Astrocyte (in vitro differentiated cells and primary cell): ENCODE results near the gene SLCO1A2. TPM values are rescaled to one million over a fixed set of nuclear protein-coding genes. Genes with fewer than 3 reads are reported as not detected.

ENCODE experiments used
- DNase-seq: peaks from one replicate; pipeline ENCODE4 v3.0.0-alpha.2; 2010; ENCODE audit warnings: low read depth
- FAIRE-seq: peaks from 2 replicates; lab custom pipeline; 2011; peaks lifted over from hg19 to GRCh38; lab: Jason Lieb, UNC
- H2AFZ ChIP-seq: 2 replicates; pipeline ENCODE4 v1.6.0; 2012; ENCODE audit warnings: low read depth, low read length, inconsistent platforms
- H3K27ac ChIP-seq: 2 replicates; pipeline ENCODE4 v1.5.1; 2011; ENCODE audit warnings: low read depth, low read length, inconsistent platforms
- H3K27me3 ChIP-seq: 2 replicates; pipeline ENCODE4 v1.6.0; 2011; ENCODE audit warnings: low read length, inconsistent platforms; ENCODE audit not compliant: insufficient read depth
- H3K36me3 ChIP-seq: 2 replicates; pipeline ENCODE4 v1.5.1; 2011; ENCODE audit warnings: low read length, inconsistent platforms; ENCODE audit not compliant: insufficient read depth
- H3K4me1 ChIP-seq: 2 replicates; pipeline ENCODE4 v1.5.1; 2011; ENCODE audit warnings: low read length, inconsistent platforms; ENCODE audit not compliant: insufficient read depth
- H3K4me2 ChIP-seq: 2 replicates; pipeline ENCODE4 v1.6.0; 2012; ENCODE audit warnings: low read length, inconsistent platforms
- H3K4me3 ChIP-seq: 2 replicates; pipeline ENCODE4 v1.5.1; 2011; ENCODE audit warnings: low read depth, mild to moderate bottlenecking, low read length, inconsistent platforms; ENCODE audit not compliant: insufficient read depth
- H3K79me2 ChIP-seq: 2 replicates; pipeline ENCODE4 v1.6.0; 2012; ENCODE audit warnings: mild to moderate bottlenecking, low read length, inconsistent platforms; ENCODE audit not compliant: insufficient read depth
- H3K9ac ChIP-seq: 2 replicates; pipeline ENCODE4 v1.6.0; 2012; ENCODE audit warnings: mild to moderate bottlenecking, low read length, inconsistent platforms
- H3K9me3 ChIP-seq: 2 replicates; pipeline ENCODE4 v1.5.1; 2012; ENCODE audit warnings: low read depth, mild to moderate bottlenecking, low read length, inconsistent platforms; ENCODE audit not compliant: insufficient read depth
- H4K20me1 ChIP-seq: 2 replicates; pipeline ENCODE4 v1.6.0; 2012; ENCODE audit warnings: low read length, inconsistent platforms; ENCODE audit not compliant: insufficient read depth
- H3K27ac Mint-ChIP-seq: one replicate; pipeline ENCODE4 v1.8.0; 2021; ENCODE audit warnings: mild to moderate bottlenecking, mixed read lengths; ENCODE audit not compliant: unreplicated experiment
- H3K27me3 Mint-ChIP-seq: one replicate; pipeline ENCODE4 v1.8.0; 2021; ENCODE audit warnings: low read depth, mixed read lengths; ENCODE audit not compliant: unreplicated experiment
- H3K36me3 Mint-ChIP-seq: one replicate; pipeline ENCODE4 v1.8.0; 2021; ENCODE audit warnings: low read depth, mixed read lengths; ENCODE audit not compliant: unreplicated experiment
- H3K4me1 Mint-ChIP-seq: one replicate; pipeline ENCODE4 v1.8.0; 2021; ENCODE audit warnings: low read depth, mixed read lengths; ENCODE audit not compliant: unreplicated experiment
- H3K4me3 Mint-ChIP-seq: one replicate; pipeline ENCODE4 v1.8.0; 2021; ENCODE audit warnings: mild to moderate bottlenecking, moderate library complexity, mixed read lengths; ENCODE audit not compliant: unreplicated experiment
- H3K9me3 Mint-ChIP-seq: one replicate; pipeline ENCODE4 v1.8.0; 2021; ENCODE audit warnings: mild to moderate bottlenecking, mixed read lengths; ENCODE audit not compliant: unreplicated experiment
- EZH2 ChIP-seq: IDR thresholded peaks from 2 replicates; pipeline ENCODE4 v1.6.1; 2012; ENCODE audit warnings: mild to moderate bottlenecking, low read length, inconsistent platforms; ENCODE audit not compliant: insufficient read depth
- total RNA-seq: library from RNA; stranded (reverse); gene quantifications from 2 replicates; pipeline ENCODE4 v1.2.1, GENCODE V29; 2021
- TF ChIP-seq, protein P1 (sequence below): IDR thresholded peaks from 2 replicates; pipeline ENCODE4 v1.5.1; 2011; ENCODE audit warnings: low read depth, mild to moderate bottlenecking, inconsistent platforms, low read length, moderate library complexity; ENCODE audit not compliant: insufficient read depth

Gene SLCO1A2
- total RNA-seq, 1 donor from 2014 or later = 0.32 TPM

DNA sequence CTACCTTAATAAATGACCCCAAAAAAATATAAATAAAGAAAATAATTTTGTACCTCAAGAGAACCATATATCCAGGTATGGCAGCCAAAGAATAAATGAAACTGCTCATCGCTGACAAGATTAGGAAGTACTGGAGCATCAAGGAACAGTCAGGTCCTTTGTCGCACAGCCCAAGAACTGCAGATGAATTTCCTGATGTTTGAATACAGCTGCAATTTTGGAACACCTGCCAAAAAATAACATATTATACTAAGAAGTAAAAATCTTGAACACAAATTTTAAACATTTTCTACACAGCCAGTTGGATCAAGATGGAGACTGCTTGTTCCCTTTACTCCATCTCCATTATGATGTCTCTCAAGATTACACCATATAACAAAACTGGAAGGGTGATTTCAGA is 42.6 kb downstream of the SLCO1A2 start:
- Mint-ChIP-seq H3K4me3 (no peak overlapping the region), H3K27me3 (no peaks in the 10 kb centered on the region), H3K4me1 (no peaks in the 10 kb centered on the region), H3K36me3 (no peaks in the 10 kb centered on the region), H3K27ac (no peak overlapping the region), H3K9me3 (no peaks in the 10 kb centered on the region)
- Histone ChIP-seq H3K4me1 (no peaks in the 10 kb centered on the region), H3K9ac (no peak overlapping the region), H3K36me3 (no peaks in the 10 kb centered on the region), H3K4me3 (no peak overlapping the region), H4K20me1 (no peaks in the 10 kb centered on the region), H3K27me3 (no peaks in the 10 kb centered on the region), H3K4me2 (no peak overlapping the region), H3K27ac (no peak overlapping the region), H2AFZ (no peak overlapping the region), H3K9me3 (no peaks in the 10 kb centered on the region), H3K79me2 (no peaks in the 10 kb centered on the region)
- DNase-seq (no peak), FAIRE-seq (no peak)
- TF ChIP-seq, protein P1, sequence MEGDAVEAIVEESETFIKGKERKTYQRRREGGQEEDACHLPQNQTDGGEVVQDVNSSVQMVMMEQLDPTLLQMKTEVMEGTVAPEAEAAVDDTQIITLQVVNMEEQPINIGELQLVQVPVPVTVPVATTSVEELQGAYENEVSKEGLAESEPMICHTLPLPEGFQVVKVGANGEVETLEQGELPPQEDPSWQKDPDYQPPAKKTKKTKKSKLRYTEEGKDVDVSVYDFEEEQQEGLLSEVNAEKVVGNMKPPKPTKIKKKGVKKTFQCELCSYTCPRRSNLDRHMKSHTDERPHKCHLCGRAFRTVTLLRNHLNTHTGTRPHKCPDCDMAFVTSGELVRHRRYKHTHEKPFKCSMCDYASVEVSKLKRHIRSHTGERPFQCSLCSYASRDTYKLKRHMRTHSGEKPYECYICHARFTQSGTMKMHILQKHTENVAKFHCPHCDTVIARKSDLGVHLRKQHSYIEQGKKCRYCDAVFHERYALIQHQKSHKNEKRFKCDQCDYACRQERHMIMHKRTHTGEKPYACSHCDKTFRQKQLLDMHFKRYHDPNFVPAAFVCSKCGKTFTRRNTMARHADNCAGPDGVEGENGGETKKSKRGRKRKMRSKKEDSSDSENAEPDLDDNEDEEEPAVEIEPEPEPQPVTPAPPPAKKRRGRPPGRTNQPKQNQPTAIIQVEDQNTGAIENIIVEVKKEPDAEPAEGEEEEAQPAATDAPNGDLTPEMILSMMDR = no peak
- no peak for TF ChIP-seq EZH2

DNA sequence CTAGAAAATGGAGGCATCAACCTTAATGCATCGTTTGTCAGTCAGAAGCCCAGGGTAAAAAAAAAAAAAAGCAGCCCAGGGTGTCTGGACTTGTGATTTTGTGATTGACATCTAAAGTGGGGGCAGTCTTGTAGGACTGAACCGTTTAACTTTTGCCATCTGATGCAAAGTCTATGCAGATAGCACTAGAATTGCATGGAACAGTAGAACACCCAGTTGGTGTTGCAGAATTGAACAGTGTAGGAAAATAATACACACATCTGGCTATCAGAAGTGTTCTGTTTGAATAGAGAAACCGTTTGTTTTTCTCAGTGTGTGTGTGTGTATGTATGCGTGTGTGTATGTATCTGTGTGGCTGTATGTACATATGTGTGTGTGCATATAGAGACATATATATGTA is 45.0 kb downstream of the SLCO1A2 start:
- no peak overlapping the region for H2AFZ ChIP-seq
- H3K27ac Mint-ChIP-seq = no peak overlapping the region
- H3K27me3 Mint-ChIP-seq = no peaks in the 10 kb centered on the region
- no peaks in the 10 kb centered on the region for H3K36me3 Mint-ChIP-seq
- H3K4me2 ChIP-seq = no peak overlapping the region
- H3K9me3 Mint-ChIP-seq = no peaks in the 10 kb centered on the region
- no peaks in the 10 kb centered on the region for H3K4me1 ChIP-seq
- no peaks in the 10 kb centered on the region for H3K27me3 ChIP-seq
- no peak overlapping the region for H3K9ac ChIP-seq
- TF ChIP-seq, protein P1 = no peak
- TF ChIP-seq EZH2 = no peak
- no peaks in the 10 kb centered on the region for H3K79me2 ChIP-seq
- no peaks in the 10 kb centered on the region for H3K9me3 ChIP-seq
- FAIRE-seq (no peak), DNase-seq (no peak)
- H3K36me3 ChIP-seq = no peaks in the 10 kb centered on the region
- no peaks in the 10 kb centered on the region for H3K4me1 Mint-ChIP-seq
- no peak overlapping the region for H3K27ac ChIP-seq
- no peak overlapping the region for H3K4me3 ChIP-seq
- no peaks in the 10 kb centered on the region for H4K20me1 ChIP-seq
- H3K4me3 Mint-ChIP-seq = no peak overlapping the region

DNA sequence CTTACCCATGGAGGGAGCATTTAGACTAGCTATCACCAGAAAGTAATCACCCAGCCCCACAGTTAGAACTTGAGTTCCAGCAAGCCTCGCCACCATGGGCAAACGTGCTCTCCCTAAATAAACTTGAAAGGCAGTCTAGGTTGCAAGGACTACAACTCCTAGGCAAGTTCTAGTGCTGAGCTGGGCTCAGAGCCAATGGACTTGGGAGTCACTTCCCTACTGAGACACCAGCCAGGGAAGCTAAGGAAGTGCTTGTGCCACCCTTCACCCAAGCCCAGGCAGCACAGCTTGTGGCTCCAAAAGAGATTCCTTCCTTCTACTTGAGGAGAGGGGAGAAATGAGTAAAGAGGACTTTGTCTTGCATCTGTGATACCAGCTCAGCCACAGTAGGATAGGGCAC is 57.9 kb downstream of the SLCO1A2 start:
- Mint-ChIP-seq H3K27ac (no peak overlapping the region), H3K9me3 (no peaks in the 10 kb centered on the region), H3K4me3 (no peak overlapping the region), H3K36me3 (no peaks in the 10 kb centered on the region), H3K4me1 (no peaks in the 10 kb centered on the region), H3K27me3 (no peaks in the 10 kb centered on the region)
- Histone ChIP-seq H2AFZ (no peak overlapping the region), H3K36me3 (no peaks in the 10 kb centered on the region), H3K27me3 (no peaks in the 10 kb centered on the region), H4K20me1 (no peaks in the 10 kb centered on the region), H3K27ac (no peak overlapping the region), H3K4me1 (no peaks in the 10 kb centered on the region), H3K4me3 (no peak overlapping the region), H3K9me3 (no peaks in the 10 kb centered on the region), H3K9ac (no peak overlapping the region), H3K79me2 (no peaks in the 10 kb centered on the region), H3K4me2 (no peak overlapping the region)
- DNase-seq (no peak), FAIRE-seq (no peak)
- TF ChIP-seq, protein P1 = no peak
- no peak for TF ChIP-seq EZH2
